ENCODE data around the gene NKTR.

The NKTR gene

DNA sequence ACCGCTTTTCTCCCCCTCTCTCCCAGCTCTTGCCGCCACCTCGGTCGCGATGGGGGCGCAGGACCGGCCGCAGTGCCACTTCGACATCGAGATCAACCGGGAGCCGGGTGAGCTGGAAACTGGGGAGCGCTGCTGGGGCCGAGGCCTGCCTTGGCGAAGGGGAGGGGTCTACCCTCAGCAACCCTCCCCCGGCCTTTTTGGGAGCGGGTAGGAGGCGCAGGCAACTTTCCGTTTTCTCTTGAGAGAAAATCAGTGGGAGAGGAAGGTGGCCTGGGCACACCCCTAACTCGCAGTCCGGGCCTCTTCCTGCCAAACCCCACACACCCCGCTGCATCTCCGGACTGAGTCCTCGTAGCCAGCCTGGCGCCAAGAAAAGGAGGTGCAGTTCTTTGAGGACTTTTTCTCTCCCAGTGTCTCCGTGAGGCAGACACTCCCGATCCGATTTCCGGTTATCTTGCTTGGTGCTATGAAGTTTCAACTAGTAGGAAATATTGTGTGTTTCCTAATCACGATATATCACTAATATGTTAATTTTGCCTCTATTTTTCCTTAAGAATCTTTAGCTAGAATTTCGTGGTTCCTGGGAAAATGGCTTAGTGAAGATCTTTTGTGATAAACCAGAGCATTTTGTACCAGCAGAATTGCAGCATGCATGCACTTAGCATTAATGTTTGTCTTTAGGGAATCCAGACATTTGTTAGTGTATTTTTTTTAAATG is 631 bp downstream of the NKTR start:
- Histone ChIP-seq H3K9me3 (replicated peaks; ENCODE audit: insufficient read depth, low read length) (no peaks in the 10 kb centered on the region), H3K4me1 (ENCODE audit: low read length) (peaks cover 9% of the 10 kb centered on the region; the same call in 1 of the 2 replicates), H3K4me3 (ENCODE audit: low read length) (peak overlapping the region; percentile 93), H3K79me2 (ENCODE audit: low read length) (peaks cover 50% of the 10 kb centered on the region), H3K27me3 (replicated peaks; ENCODE audit: insufficient read depth, low read length) (no peaks in the 10 kb centered on the region), H2AFZ (ENCODE audit: low read length) (peak overlapping the region; percentile 68), H4K20me1 (ENCODE audit: insufficient read depth, low read length) (peaks cover 6% of the 10 kb centered on the region; the same call in 1 of the 2 replicates), H3K27ac (ENCODE audit: low read length) (peak overlapping the region; percentile 87), H3K4me2 (ENCODE audit: low read depth, low read length) (peak overlapping the region; percentile 83), H3F3A (ENCODE audit: insufficient read depth, low read length) (peaks cover 22% of the 10 kb centered on the region), H3K9ac (ENCODE audit: low read length) (peak overlapping the region; percentile 73), H3K36me3 (replicated peaks; ENCODE audit: insufficient read depth, low read length) (0 out of 2 replicates have a peak, but pooled peaks cover 2% of the 10 kb centered on the region), H3K9me2 (replicated peaks; ENCODE audit: insufficient read depth, low read length) (no peaks in the 10 kb centered on the region)
- peak; percentile 70 for DNase-seq
- TF ChIP-seq, protein P1, sequence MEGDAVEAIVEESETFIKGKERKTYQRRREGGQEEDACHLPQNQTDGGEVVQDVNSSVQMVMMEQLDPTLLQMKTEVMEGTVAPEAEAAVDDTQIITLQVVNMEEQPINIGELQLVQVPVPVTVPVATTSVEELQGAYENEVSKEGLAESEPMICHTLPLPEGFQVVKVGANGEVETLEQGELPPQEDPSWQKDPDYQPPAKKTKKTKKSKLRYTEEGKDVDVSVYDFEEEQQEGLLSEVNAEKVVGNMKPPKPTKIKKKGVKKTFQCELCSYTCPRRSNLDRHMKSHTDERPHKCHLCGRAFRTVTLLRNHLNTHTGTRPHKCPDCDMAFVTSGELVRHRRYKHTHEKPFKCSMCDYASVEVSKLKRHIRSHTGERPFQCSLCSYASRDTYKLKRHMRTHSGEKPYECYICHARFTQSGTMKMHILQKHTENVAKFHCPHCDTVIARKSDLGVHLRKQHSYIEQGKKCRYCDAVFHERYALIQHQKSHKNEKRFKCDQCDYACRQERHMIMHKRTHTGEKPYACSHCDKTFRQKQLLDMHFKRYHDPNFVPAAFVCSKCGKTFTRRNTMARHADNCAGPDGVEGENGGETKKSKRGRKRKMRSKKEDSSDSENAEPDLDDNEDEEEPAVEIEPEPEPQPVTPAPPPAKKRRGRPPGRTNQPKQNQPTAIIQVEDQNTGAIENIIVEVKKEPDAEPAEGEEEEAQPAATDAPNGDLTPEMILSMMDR (IDR thresholded peaks at IDR 0.05; ENCODE audit: low read length): peak; percentile 11; the same call in 1 of the 2 replicates
- no peak for TF ChIP-seq EZH2 (optimal IDR thresholded peaks at IDR 0.05; ENCODE audit: low read depth, low read length)

DNA sequence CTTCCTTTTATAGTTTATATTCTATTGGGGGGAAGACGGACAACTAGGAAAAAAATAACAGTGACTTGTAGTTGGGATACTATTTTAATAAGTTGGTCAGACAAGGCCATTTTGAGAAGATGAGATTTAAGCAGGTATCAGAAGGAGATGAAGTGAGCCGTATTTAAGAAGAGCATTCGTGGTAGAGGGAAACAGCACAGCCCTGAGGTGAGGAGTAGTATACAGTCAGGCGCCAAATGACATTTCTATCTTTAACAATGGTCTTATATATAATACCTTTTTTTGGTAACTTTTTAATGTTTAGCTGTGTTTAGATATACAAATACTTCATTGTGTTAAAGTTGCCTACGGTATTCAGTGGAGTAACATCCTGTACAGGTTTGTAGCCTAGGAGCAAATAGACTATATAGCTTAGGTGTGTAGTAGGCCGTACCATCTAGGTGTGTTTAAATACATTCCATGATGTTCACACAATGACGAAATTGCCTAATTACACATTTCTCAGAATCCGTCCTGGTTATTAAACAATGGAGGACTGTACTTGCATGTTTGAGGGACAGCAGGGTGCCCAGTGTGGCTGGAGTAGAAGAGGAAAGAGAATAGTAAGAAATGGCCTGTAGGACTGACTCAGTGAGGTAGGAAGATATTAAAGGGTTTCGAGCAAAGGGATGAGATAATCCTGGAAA is 1.6 kb downstream of the NKTR start:
- peaks cover 6% of the 10 kb centered on the region; the same call in 1 of the 2 replicates for H4K20me1 ChIP-seq (ENCODE audit: insufficient read depth, low read length)
- peak overlapping the region; percentile 87; the same call in 1 of the 2 replicates for H3K27ac ChIP-seq (ENCODE audit: low read length)
- H3K27me3 ChIP-seq (replicated peaks; ENCODE audit: insufficient read depth, low read length): no peaks in the 10 kb centered on the region
- H3F3A ChIP-seq (ENCODE audit: insufficient read depth, low read length): peaks cover 19% of the 10 kb centered on the region
- no peak overlapping the region for H2AFZ ChIP-seq (ENCODE audit: low read length)
- H3K36me3 ChIP-seq (replicated peaks; ENCODE audit: insufficient read depth, low read length): no peaks in the 10 kb centered on the region; the same call in 1 of the 2 replicates
- DNase-seq: peak; percentile 18
- peak overlapping the region; percentile 73; the same call in 1 of the 2 replicates for H3K9ac ChIP-seq (ENCODE audit: low read length)
- TF ChIP-seq EZH2 (optimal IDR thresholded peaks at IDR 0.05; ENCODE audit: low read depth, low read length): no peak
- TF ChIP-seq, protein P1 (IDR thresholded peaks at IDR 0.05; ENCODE audit: low read length): peak; percentile 46
- TF ChIP-seq EZH2phosphoT487 (IDR thresholded peaks at IDR 0.05; ENCODE audit: low read length): no peak
- H3K4me1 ChIP-seq (ENCODE audit: low read length): peaks cover 9% of the 10 kb centered on the region; the same call in 1 of the 2 replicates
- H3K9me2 ChIP-seq (replicated peaks; ENCODE audit: insufficient read depth, low read length): no peaks in the 10 kb centered on the region
- H3K79me2 ChIP-seq (ENCODE audit: low read length): peaks cover 60% of the 10 kb centered on the region
- peak overlapping the region; percentile 93 for H3K4me3 ChIP-seq (ENCODE audit: low read length)
- peak overlapping the region; percentile 83 for H3K4me2 ChIP-seq (ENCODE audit: low read depth, low read length)
- no peaks in the 10 kb centered on the region for H3K9me3 ChIP-seq (replicated peaks; ENCODE audit: insufficient read depth, low read length)

DNA sequence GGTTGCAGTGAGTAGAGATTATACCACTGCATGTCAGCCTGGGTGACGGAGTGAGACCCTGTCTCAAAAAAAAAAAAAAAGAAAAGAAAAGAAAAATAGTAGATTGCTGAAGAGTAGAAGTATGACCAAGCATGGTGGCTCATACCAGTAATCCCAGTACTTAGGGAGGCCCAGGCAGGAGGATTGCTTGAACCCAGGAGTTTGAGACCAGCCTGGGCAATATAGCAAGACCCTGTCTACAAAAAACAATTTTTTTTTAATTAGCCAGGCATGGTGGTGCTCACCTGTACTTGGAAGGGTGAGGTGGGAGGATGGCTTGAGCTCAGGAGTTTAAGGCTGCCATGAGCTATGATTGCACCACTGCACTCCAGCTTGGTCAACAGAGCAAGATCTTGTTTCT is 2.5 kb downstream of the NKTR start:
- H3K9me2 ChIP-seq (replicated peaks; ENCODE audit: insufficient read depth, low read length): no peaks in the 10 kb centered on the region
- no peaks in the 10 kb centered on the region for H3K27me3 ChIP-seq (replicated peaks; ENCODE audit: insufficient read depth, low read length)
- peaks cover 9% of the 10 kb centered on the region; the same call in 1 of the 2 replicates for H3K4me1 ChIP-seq (ENCODE audit: low read length)
- TF ChIP-seq EZH2phosphoT487 (IDR thresholded peaks at IDR 0.05; ENCODE audit: low read length): no peak
- TF ChIP-seq EZH2 (optimal IDR thresholded peaks at IDR 0.05; ENCODE audit: low read depth, low read length): no peak
- TF ChIP-seq, protein P1 (IDR thresholded peaks at IDR 0.05; ENCODE audit: low read length): no peak
- no peak overlapping the region for H3K27ac ChIP-seq (ENCODE audit: low read length)
- DNase-seq: no peak
- no peak overlapping the region for H3K9ac ChIP-seq (ENCODE audit: low read length)
- H3F3A ChIP-seq (ENCODE audit: insufficient read depth, low read length): peaks cover 19% of the 10 kb centered on the region
- H3K36me3 ChIP-seq (replicated peaks; ENCODE audit: insufficient read depth, low read length): no peaks in the 10 kb centered on the region; the same call in 1 of the 2 replicates
- no peak overlapping the region for H2AFZ ChIP-seq (ENCODE audit: low read length)
- peaks cover 68% of the 10 kb centered on the region for H3K79me2 ChIP-seq (ENCODE audit: low read length)
- H3K4me2 ChIP-seq (ENCODE audit: low read depth, low read length): no peak overlapping the region
- H3K9me3 ChIP-seq (replicated peaks; ENCODE audit: insufficient read depth, low read length): no peaks in the 10 kb centered on the region
- H4K20me1 ChIP-seq (ENCODE audit: insufficient read depth, low read length): peaks cover 6% of the 10 kb centered on the region; the same call in 1 of the 2 replicates
- no peak overlapping the region for H3K4me3 ChIP-seq (ENCODE audit: low read length)
